Endothelial cell of umbilical vein (primary cell): ENCODE results near the gene SLC35A1. TPM values are rescaled to one million over a fixed set of nuclear protein-coding genes. Genes with fewer than 3 reads are reported as not detected.

Source experiments
- BruUV-seq: library from RNA; stranded (reverse); fragments of 400-500 nt; replicated peaks from 2 replicates; lab custom pipeline; 2021; lab: Mats Ljungman, UMichigan
- CTCF ChIA-PET: fragments of 300-600, 350-600 bp; sonication (Branson Sonifier 250); formaldehyde crosslinking; loops from one replicate; lab custom pipeline; 2021; ENCODE audit warnings: antibody characterized with exemption, inconsistent platforms; lab: Charles Lee
- POLR2A ChIA-PET: fragments of 300-600, 350-600 bp; sonication (Branson Sonifier 250); formaldehyde crosslinking; loops from one replicate; lab custom pipeline; 2021; ENCODE audit warnings: antibody characterized with exemption, inconsistent platforms; lab: Charles Lee
- DNase-seq: peaks from one replicate; pipeline ENCODE4 v3.0.0-alpha.2; 2011; ENCODE audit warnings: low read depth, low spot score
- FAIRE-seq: peaks from 2 replicates; lab custom pipeline; 2011; peaks lifted over from hg19 to GRCh38; lab: Jason Lieb, UNC
- H2AFZ ChIP-seq: 2 replicates; pipeline ENCODE4 v1.6.0; 2012; ENCODE audit warnings: low read depth, low read length, control low read depth, inconsistent platforms
- H3K27ac ChIP-seq: 2 replicates; pipeline ENCODE4 v1.5.1; 2011; ENCODE audit warnings: low read depth, mild to moderate bottlenecking, control low read depth, low read length, moderate library complexity; ENCODE audit not compliant: insufficient read depth
- H3K27me3 ChIP-seq, 2 experiments: 2 replicates each; pipeline versions ENCODE4 v1.6.0 to v1.6.1; 2011; ENCODE audit warnings: low read length in 2 of 2, mixed read lengths in 1 of 2; ENCODE audit not compliant: control insufficient read depth in 2 of 2, insufficient read depth in 2 of 2
- H3K36me3 ChIP-seq, 2 experiments: 2 replicates in 1 of 2; 3 replicates in 1 of 2; pipeline ENCODE4 v1.5.1; 2011; ENCODE audit warnings: low read length in 2 of 2, mild to moderate bottlenecking in 1 of 2, moderate library complexity in 1 of 2; ENCODE audit not compliant: control insufficient read depth in 2 of 2, insufficient read depth in 2 of 2; ENCODE audit errors: extremely low read depth in 1 of 2
- H3K4me1 ChIP-seq: 3 replicates; pipeline ENCODE4 v1.5.1; 2011; ENCODE audit warnings: mild to moderate bottlenecking, low read length; ENCODE audit not compliant: control insufficient read depth, insufficient read depth; ENCODE audit errors: extremely low read depth
- H3K4me2 ChIP-seq: 2 replicates; pipeline ENCODE4 v1.6.1; 2011; ENCODE audit warnings: low read length, control low read depth, mixed read lengths; ENCODE audit not compliant: insufficient read depth
- H3K4me3 ChIP-seq, 3 experiments: fragments of 200-600 bp in 1 of 3; sonication (generic), shearing (Covaris generic) in 1 of 3; replicated peaks in 1 of 3; 2 replicates each; pipeline ENCODE4 v1.5.1; 2011 to 2016; ENCODE audit warnings: control low read depth in 3 of 3, low read length in 3 of 3, mild to moderate bottlenecking in 2 of 3, inconsistent platforms in 1 of 3, low read depth in 1 of 3, moderate library complexity in 1 of 3; ENCODE audit not compliant: insufficient read depth in 1 of 3
- H3K79me2 ChIP-seq: 2 replicates; pipeline ENCODE4 v1.6.0; 2012; ENCODE audit warnings: low read length, inconsistent platforms; ENCODE audit not compliant: control insufficient read depth, insufficient read depth
- H3K9ac ChIP-seq: replicated peaks from 2 replicates; pipeline ENCODE3; 2011; ENCODE audit warnings: low read length, control low read depth; ENCODE audit not compliant: insufficient read depth; ENCODE audit errors: extremely low read depth
- H3K9me1 ChIP-seq: replicated peaks from 3 replicates; pipeline ENCODE4 v1.6.0; 2011; ENCODE audit warnings: mild to moderate bottlenecking, low read length; ENCODE audit not compliant: control insufficient read depth, insufficient read depth; ENCODE audit errors: extremely low read depth
- H3K9me3 ChIP-seq: replicated peaks from 2 replicates; pipeline ENCODE4 v1.5.1; 2012; ENCODE audit warnings: low read length, inconsistent platforms; ENCODE audit not compliant: control insufficient read depth, insufficient read depth
- H4K20me1 ChIP-seq: replicated peaks from 2 replicates; pipeline ENCODE3; 2011; ENCODE audit warnings: mild to moderate bottlenecking, low read length; ENCODE audit not compliant: control insufficient read depth, insufficient read depth; ENCODE audit errors: extremely low read depth
- CTCF ChIP-seq, 2 donors: IDR thresholded peaks; 1 replicate in 1 of 2; 2 replicates in 1 of 2; pipeline ENCODE4 v1.5.1; 2011; ENCODE audit warnings: low read length in 2 of 2, mild to moderate bottlenecking in 2 of 2, moderate library complexity in 2 of 2, control low read depth in 1 of 2, inconsistent platforms in 1 of 2, low read depth in 1 of 2; ENCODE audit not compliant: insufficient read depth in 1 of 2; ENCODE audit errors: extremely low read depth in 1 of 2
- EZH2 ChIP-seq: IDR thresholded peaks from 2 replicates; pipeline ENCODE4 v1.6.1; 2012; ENCODE audit warnings: borderline replicate concordance, low read depth, mild to moderate bottlenecking, moderate library complexity, low read length, inconsistent platforms; ENCODE audit not compliant: severe bottlenecking
- GATA2 ChIP-seq: IDR thresholded peaks from 2 replicates; pipeline ENCODE4 v1.7.0; 2011; ENCODE audit warnings: low read depth, mild to moderate bottlenecking, moderate library complexity, mixed read lengths, low read length; ENCODE audit not compliant: insufficient read length, insufficient read depth
- JUN ChIP-seq: IDR thresholded peaks from 2 replicates; pipeline ENCODE4 v1.6.1; 2011; ENCODE audit warnings: borderline replicate concordance, low read depth; ENCODE audit not compliant: insufficient read length, insufficient read depth
- MYC ChIP-seq: IDR thresholded peaks from one replicate; pipeline ENCODE4 v1.6.1; 2011; ENCODE audit warnings: mild to moderate bottlenecking, low read depth, low read length
- POLR2A ChIP-seq: IDR thresholded peaks from 2 replicates; pipeline ENCODE4 v1.6.1; 2012; ENCODE audit warnings: low read depth, mild to moderate bottlenecking, control low read depth, low read length
- dilution Hi-C: fragments of 300-500 bp; cut with MboI; formaldehyde crosslinking; loops from one replicate; pipeline ENCODE4 v1.15.0; 2019; ENCODE audit warnings: low sequenced_read_pairs; ENCODE audit not compliant: extremely low pct_ligation_motif_present
- intact Hi-C: fragments of 100-400 bp; cut with micrococcal nuclease; formaldehyde crosslinking; loops from one replicate; pipeline ENCODE4 v1.10.0; 2022
- polyA plus RNA-seq, 4 experiments: library from polyadenylated mRNA; depleted of rRNA in 3 of 4; stranded (reverse) in 3 of 4; unstranded in 1 of 4; fragments of >200 nt; gene quantifications; 2 replicates each; pipeline versions ENCODE4 v1.2.1 to v1.2.3, GENCODE V29; 2011 to 2012; ENCODE audit warnings: missing spikeins in 1 of 4
- total RNA-seq: library from RNA; stranded (reverse); gene quantifications from 2 replicates; pipeline ENCODE4 v1.2.3, GENCODE V29; 2021

SLC35A1 gene
- total and polyA plus RNA-seq, 2 donors (not counting 3 experiments of a cell fraction or from before 2014, with no cell fraction given): 13.0 to 13.9 TPM

- DNase-seq: no peak
- BruUV-seq: no TSS peak
- Histone ChIP-seq H2AFZ (no peak overlapping the region), H3K79me2 (no peaks in the 10 kb centered on the region), H3K4me2 (no peak overlapping the region), H3K36me3 (peaks cover 2% of the 10 kb centered on the region in 2 experiments), H3K9me1 (no peaks in the 10 kb centered on the region), H3K9ac (no peak overlapping the region), H3K4me3 (no peak overlapping the region), H3K9me3 (no peaks in the 10 kb centered on the region), H4K20me1 (no peaks in the 10 kb centered on the region), H3K27ac (no peak overlapping the region), H3K4me1 (no peaks in the 10 kb centered on the region), H3K27me3 (no peaks in the 10 kb centered on the region)
- ChIA-PET CTCF (interaction anchor here (0.9 to 1.5 kb wide), 2 partner anchors 14 to 15 kb away, joined by 3 read pairs; no protein-coding TSS in a partner anchor), POLR2A (no interaction called here)
- TF ChIP-seq POLR2A (no peak), GATA2 (no peak), MYC (no peak), EZH2 (no peak), JUN (no peak), CTCF (IDR thresholded peaks at IDR 0.05; ENCODE audit: extremely low read depth in 1 of 2, insufficient read depth in 1 of 2, low read depth in 1 of 2, low read length in 2 of 2) (no peak)
- FAIRE-seq: no peak
- dilution Hi-C loops (no loop called here), intact Hi-C loops (no loop called here)
Observed at GRCh38 chr6:87538510-87539260, 65.9 kb downstream of the SLC35A1 start.
